Frontal cortex (tissue), 4 donors: ENCODE results near the gene SHISA4. TPM values are rescaled to one million over a fixed set of nuclear protein-coding genes. Genes with fewer than 3 reads are reported as not detected.
"Not testable (repeated sequence)": the region's sequence is repeated elsewhere in the genome, so short reads cannot be mapped to it uniquely, and the experiment has no call there.

ENCODE experiments used
- DNase-seq, 2 donors: peaks; one replicate each; pipeline ENCODE4 v3.0.0; 2012; ENCODE audit warnings: low spot score in 2 of 2
- FAIRE-seq: peaks from 2 replicates; lab custom pipeline; 2012; peaks lifted over from hg19 to GRCh38; lab: Jason Lieb, UNC
- small RNA-seq: library from RNA; depleted of rRNA; stranded (forward); fragments of <200 nt; gene quantifications from one replicate; pipeline ENCODE3, GENCODE V24; 2014
- total RNA-seq: library from RNA; depleted of rRNA; stranded (reverse); fragments of >200 nt; gene quantifications from one replicate; pipeline ENCODE4 v1.2.3, GENCODE V29; 2014
- donor health status: control.
- donor health status: control.
- donor health status: control.

The SHISA4 gene
- total RNA-seq, 1 donor from 2014 or later = 22.4 TPM

DNA sequence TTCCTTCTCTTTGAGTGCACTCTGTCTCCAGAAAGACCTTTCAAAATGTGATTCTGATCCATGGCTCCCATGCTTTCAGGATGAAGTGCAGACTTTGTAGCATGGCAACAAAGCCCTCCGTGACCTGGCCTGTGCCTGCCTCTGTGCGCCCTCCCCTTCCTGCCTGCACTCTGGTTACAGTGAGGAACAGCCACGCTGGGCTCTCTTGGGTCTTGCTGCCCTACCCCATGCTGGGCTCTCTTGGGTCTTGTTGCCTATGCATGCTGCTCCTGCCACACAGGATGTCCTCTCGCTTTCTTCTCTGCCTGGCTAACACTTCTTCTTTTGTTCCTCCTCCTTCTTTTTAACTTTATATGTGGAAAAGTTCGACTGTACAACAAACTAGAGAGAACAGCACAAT is 29.6 kb downstream of the SHISA4 start:
- FAIRE-seq (no peak), DNase-seq (no peak)

DNA sequence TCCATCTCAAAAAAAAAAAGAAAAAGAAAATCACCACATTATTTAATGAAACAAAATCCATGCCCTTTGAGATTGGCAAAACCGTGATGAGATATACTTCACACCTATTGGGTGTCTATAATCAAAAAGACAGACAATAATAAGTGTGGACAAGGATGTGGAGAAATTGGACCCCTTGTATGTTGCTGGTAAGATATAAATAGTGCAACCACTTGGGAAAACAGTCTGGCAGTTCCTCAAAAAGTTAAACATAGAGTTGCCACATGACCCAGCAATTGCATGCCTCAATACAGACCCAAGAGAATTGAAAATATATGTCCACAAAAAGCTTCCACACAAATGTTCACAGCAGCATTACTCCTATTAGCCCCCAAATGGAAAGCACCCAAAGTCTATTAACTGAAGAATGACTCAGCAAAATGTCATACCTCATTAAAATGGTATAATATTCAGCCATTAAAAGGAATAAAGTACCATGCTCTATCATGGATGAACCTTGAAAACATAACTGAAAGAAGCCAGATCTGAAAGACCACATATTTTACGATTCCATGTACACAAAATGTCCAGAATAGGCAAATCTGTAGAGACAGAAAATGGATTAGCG is 33.4 kb downstream of the SHISA4 start:
- FAIRE-seq (no peak), DNase-seq (no peak)

DNA sequence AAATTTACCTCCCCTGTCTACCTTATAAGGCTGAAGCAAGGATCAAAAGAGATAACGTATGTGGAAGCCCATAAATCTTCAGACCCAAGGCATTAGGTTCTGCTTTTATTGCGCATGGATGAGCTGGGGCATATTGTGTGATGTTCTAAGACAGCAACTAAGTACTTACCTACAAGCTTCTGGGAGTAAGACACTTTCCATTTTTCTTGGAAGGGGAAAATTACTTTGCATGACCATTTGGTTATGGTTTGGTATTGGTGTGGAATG is 36.5 kb downstream of the SHISA4 start:
- DNase-seq (no peak), FAIRE-seq (no peak)

DNA sequence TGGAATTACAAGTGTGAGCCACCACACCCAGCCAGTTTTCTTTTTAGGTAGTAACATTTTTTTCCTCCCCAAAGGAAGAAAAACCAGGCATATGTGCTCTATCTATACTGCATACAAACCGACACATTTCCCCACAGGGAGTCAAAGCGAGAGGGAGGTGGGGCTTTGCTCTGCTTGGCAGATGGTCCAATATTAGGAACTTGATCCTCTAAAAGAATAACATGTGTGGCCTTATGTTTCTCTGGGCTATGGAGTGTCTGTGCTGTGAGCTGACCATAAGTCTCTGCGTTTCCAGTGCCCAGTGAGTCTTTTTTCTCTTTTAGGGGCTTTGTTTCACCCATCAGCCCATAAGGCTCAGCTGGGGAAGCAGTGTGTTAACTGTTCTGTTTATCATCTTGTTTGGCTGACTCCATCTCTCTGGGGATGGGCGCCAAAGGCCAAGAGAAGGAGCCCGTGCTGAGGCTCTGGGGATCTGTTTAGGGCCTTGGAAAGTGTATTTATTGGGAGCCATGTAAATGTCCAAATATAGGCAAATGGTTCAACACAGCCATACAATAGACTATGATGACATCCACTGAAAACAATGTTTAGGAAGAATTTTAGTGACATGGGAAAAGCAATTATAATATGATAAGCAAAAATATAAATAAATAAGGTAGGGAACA is 37.4 kb downstream of the SHISA4 start:
- FAIRE-seq = no peak

DNA sequence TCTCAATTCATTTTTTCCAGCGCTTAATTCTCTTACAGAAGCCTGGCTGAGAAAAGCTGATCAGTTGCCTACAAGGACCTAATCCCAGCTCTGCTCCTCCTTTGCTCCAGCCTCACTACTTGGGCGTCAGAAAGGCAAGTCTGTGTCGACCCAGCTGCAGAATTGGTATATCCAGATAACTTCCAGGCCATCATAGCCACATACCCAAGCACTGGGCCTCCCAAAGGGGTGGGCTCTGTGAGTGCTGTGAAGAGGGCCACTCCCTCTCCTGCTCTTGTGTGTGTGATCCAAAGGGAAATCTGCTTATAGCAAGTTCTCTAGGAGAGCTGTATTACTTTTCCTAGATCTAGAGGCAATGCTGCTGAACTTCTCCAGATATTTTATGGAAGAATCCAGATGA is 39.6 kb downstream of the SHISA4 start:
- no peak for DNase-seq
- FAIRE-seq = no peak

More for the DNA sequence above, 37.4 kb downstream of the SHISA4 start:
- no peak for DNase-seq

DNA sequence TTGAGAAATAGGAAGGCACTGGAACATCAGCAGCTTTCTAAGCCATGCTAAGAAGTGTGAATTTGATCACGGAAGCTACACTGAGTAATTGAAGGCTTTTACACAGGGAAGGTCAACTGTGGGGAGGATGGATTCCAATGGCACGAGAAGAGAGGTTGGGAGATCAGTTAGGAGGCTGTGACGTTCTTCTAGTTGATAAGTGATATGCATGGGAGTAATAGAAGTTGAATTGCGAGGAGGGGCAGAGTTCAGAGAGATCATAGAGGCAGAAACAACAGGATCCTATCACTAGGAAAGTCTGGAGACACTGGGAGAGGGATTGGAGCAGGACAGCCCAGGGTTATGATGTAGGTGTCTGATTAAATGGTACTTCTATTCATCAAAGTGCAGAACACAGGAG is 41.4 kb downstream of the SHISA4 start:
- no peak for FAIRE-seq

DNA sequence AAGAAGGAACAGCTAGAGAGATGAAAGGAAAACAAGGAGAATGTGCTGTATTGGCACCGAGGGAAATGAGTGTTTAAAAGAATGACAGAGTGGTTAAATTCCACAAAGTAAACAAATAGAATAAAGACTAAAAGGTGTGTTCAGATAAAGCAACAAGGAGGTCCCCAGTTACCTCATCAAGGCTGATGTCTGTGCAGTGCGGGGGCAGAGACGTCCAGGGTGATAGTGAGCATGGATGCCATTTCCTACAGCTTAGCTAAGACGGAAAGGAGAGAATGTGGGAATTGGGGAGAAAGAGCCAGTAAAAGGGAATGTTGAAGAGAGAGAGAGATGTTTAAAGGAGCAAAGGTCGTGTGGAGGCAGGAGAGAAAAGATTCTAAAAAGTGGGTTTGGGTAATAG is 42.1 kb downstream of the SHISA4 start:
- no peak for FAIRE-seq
- no peak for DNase-seq

More for the DNA sequence above, 41.4 kb downstream of the SHISA4 start:
- DNase-seq = no peak

DNA sequence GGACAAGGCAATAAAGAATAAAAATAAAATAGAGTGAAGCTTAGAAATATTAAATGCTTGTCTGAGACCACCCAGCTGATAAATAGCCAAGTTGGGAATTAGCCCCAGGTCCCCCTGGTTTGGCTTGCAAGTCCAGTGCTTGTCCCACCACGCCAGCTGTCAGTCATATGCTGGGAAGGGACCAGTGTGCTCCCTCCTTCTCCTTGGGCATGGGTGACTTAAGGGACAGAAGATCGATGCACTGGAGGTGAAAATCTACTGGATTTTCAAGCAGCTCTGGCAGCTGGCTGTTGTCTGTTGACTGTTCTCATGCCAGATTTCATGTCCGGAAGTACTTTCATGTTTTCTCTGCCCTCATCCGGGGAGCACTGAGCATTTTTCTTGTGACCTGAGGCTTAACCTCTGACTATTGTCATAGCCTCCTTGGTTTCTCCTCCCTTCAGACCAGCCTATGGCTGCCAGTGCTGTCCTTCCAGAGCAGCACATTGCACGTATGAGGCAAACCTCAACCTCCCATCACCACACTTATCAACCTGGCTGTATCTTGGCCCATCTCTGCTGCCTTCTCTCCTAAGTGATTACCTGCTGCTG is 45.2 kb downstream of the SHISA4 start:
- no peak for FAIRE-seq
- no peak for DNase-seq

DNA sequence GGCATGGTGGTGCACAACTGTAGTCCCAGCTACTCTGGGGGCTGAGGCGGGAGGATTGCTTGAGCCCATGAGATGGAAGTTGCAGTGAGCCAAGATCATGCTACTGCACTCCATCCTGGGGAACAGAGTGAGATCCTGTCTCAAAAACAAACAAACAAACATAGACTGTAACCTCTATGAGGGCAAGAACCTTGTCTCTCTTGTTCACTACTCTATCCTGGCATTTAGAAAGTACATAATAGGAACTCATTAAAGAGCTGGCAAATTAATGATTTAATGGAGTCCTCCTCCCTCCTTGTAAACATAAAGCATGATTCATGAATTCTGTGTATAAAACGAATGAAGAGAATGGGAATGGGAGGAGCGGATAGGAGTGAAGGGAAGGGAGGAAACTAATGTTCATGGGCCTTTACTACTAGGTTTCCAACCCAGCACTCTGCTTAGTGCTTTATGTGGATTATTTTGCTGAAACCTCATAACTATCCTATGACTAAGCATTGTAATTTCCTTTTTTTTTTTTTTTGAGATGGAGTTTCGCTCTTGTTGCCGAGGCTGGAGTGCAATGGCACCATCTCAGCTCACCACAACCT is 49.0 kb downstream of the SHISA4 start:
- FAIRE-seq (no peak), DNase-seq (no peak)

DNA sequence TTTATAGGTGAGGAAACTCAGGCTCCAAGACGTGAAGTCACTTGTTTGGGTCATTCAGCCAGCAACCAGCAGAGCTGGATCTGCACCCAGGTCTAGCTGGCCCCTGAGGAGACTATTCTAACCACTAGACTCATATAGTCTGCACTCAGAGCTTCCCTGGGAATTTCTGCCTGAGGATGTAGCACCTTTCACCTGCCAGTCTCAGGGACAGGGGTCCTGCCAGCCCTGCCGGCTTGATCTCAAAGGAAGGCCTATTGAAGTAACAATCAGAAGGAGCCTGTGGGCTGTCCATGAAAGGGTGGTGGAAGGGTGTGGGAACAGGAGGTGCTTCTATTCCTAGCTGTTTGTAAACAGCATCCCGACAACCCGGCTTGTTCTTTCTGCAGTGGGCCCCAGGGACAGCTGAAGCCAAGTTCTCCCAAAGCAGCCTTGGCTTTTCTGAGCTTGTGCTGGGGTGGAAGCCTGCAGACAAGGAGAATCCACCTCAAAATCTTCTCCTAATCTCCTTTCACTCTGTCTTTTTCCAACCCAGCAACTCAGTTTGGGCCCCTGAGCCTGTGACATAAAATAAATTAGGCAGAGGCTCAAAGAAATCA is 49.8 kb downstream of the SHISA4 start:
- DNase-seq (no peak), FAIRE-seq (no peak)

DNA sequence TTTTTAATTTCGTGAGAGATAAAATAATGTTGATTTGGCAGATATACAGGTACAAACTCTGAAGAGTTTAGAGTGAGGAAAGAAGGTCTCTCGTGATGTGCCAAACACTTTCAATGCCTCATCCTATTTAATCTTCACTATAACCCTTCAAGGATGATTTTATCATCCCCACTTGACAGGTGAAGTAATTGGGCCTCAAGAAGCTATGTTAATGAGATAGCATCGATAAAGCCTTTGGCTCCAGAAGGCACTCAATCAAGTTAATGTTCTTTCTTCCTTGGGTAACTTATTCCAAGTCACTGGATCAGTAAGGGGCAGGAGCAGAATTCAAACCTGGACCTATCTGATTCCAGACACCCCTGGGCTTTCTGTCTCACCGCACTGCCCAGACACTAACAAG is 50.5 kb downstream of the SHISA4 start:
- no peak for DNase-seq
- no peak for FAIRE-seq

DNA sequence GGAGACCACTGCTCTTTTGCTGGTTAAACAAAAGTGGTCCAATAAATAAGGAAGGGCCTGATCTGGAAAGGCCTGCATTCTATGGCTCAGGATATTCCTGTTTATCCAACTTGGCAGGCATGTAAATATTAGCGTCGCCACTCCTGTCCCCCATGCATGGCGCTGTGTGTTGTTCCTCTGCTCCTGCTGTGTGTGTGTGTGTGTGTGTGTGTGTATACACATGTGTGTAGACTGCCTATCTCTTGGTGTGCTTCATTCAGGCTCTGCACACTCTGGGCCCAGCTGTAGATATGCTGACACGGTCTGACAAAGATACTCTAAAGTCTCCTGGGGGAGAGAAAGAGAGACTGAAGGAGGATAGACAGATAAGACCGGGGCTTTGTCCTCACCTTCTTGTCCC is 50.9 kb downstream of the SHISA4 start:
- FAIRE-seq (no peak), DNase-seq (no peak)

DNA sequence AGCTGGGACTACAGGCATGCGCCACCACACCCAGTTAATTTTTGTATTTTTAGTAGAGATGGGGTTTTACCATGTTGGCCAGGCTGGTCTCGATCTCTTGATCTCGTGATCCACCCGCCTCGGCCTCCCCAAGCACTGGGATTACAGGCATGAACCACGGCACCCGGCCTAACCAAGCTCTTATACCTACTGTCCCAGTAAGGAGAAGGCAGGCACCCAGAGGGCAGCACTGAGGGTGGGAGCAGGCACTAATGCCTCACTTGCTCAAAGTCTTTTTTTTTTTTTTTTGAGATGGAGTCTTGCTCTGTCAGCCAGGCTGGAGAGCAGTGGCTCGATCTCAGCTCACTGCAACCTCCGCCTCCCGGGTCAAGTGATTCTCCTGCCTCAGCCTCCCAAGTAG is 51.6 kb downstream of the SHISA4 start:
- FAIRE-seq, DNase-seq: not testable (repeated sequence)

DNA sequence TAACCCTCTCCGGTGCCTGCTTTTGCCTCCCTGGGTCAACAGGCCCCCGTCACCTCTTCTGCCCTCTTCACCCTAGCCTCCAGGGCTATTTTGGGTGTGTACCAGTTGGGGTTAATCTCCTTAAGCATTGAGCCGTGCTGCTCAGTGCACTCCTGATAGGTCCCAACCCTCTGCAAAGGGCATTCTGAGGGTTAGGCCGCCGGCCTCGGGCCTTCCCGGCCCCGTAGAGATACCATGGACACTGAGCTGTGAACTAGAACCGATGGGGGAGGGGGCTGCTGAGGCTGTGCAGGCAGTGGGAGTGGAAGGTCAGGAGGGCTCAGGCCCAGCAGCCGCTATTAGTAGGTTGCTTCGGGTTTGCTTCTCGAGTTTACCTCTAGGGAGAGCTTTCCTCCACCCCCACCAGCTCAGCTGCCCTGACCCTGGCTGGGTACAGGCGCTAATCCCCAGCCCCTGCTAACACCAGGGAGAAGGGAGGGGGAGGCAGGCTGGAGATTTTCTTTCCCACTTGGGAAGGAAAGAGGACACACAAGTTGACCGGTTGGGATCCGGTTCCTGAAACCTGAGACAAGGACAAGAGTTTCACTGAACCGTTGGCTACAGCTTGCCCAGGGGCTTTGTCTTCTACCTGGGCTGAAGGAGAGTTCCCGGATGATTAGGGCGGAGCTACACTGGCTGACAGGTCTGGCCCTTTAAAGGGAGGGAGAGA is 52.9 kb downstream of the SHISA4 start:
- FAIRE-seq = no peak

DNA sequence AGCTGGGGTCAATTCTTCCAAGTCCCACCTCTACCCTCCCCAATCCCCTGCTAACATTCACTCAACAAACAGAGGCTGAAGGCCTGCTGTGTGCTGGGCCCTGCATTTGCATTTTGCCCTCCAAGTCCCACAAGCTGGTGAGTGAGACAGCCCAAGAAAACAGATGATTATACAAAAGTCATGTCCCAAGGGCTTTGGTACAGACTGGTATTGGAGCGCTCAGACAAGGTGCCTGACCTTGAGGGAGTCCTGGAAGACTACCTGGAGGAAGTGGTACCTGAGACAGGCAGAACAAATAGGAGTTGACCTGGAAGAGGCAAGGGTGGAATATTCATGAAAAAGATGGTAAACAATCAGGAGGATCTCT is 53.4 kb downstream of the SHISA4 start:
- DNase-seq = no peak
- no peak for FAIRE-seq

More for the DNA sequence above, 52.9 kb downstream of the SHISA4 start:
- no peak for DNase-seq

Small RNAs within 50 kb of the gene (small RNA-seq; reads per million reads assigned to genes)
- not detected for gene MIR6739

Other genes with a start within 250 kb of the SHISA4 start
- gene IPO9, start 59.7 kb upstream of the SHISA4 start, total RNA-seq = 33.4 TPM
- 0.41 TPM for gene LMOD1, start 57.6 kb downstream of the SHISA4 start, total RNA-seq
- 56.3 TPM for gene TIMM17A, start 66.6 kb downstream of the SHISA4 start, total RNA-seq
- 11.4 TPM for gene RNPEP, start 93.8 kb downstream of the SHISA4 start, total RNA-seq
- under 0.01 TPM for gene ELF3, start 121.7 kb downstream of the SHISA4 start, total RNA-seq
- 0.82 TPM for gene GPR37L1, start 234.0 kb downstream of the SHISA4 start, total RNA-seq